NCI-H2171 treated with DMSO at 0.1 percent for 48 hours (cell line): ENCODE measurements around the gene NRN1L.

Experiments used
- DNase-seq: peaks from one replicate; lab custom pipeline; 2025; lab: John Stamatoyannopoulos, UW

Gene NRN1L

GRCh38 chr16:67935402-67936123, 50.9 kb downstream of the NRN1L start:
- peak; percentile 98 for DNase-seq
